ENCODE data around the gene PIK3CA.

DNA sequence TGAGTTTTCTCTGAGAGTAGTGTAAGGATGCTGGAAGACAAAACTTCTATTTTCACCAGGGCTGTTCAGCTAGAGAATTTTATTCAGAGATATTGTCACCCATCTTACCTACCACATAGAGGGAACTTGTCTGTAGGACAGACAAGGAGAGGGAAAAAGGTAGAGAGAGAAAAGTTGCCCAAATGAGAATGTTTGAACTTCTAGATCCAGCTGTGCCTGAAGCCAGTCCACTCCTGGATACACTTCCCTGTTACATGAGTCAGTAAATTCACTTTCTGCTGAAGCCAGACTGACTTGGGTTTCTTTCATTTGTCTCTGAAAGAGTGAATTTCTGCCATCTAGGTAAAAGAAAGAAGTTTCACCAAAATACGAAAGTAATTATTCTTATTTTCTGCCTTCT is 130.0 kb downstream of the PIK3CA start:
- TF ChIP-seq CTCF (IDR thresholded peaks at IDR 0.05), result no peak
- no peak for TF ChIP-seq POLR2A (IDR thresholded peaks at IDR 0.05)
